OCI-LY3 (cell line): ENCODE results near the gene MARK4.

Experiments
- EZH2phosphoT487 ChIP-seq: fragments of 200-600 bp; shearing (Covaris generic); IDR thresholded peaks from 2 replicates; pipeline ENCODE4 v1.6.1; 2018; ENCODE audit warnings: antibody characterized with exemption, mixed run types, low read depth
- TF ChIP-seq, protein P1 (sequence below): fragments of 200-600, 300-600 bp; sonication (generic); IDR thresholded peaks from 2 replicates; pipeline ENCODE4 v1.5.1; 2014; ENCODE audit warnings: antibody characterized with exemption, low read length, low read depth

DNA sequence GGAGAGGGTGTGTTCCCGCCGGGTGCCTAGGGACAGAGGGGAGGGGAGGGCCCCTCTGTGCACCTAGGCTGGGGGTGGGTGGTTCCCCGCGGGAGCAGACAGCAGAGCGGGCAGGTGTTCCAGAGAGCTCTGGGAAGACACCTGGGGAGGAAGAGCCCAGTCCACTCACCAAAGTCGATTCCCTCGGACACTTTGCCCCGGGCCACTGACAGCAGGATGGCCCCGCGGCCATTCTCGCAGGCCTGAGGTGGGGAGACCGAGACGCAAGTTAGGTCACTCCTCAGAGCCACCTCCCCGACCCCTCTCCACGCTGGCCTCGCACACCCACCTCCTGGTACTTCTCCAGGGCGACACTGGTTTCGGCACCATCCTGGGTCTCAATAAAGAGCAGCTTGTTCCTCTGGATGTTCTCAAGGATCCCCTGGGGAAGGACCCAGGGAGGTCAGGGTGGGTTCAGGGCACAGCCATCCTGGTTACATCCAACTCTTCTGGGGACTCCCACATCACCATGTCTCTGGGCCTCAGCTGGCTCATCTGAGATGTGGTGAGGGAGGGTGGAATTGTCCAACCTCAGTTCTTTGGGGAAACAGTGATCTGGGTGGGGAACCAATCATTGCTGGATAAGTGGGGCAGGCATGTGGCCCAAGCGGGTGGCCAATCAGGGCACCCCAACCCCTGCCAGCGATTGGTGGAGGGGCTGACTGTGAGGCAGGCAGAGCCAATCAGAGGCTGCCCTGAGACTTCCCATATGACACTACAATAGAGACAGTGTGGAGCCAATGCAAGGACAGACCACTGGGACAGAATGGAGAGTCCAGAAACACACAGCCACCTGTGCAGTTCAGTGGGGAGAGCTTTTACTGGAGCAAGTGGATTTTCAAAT lies 102.1 kb downstream of the MARK4 start:
- TF ChIP-seq EZH2phosphoT487: no peak
- TF ChIP-seq, protein P1, sequence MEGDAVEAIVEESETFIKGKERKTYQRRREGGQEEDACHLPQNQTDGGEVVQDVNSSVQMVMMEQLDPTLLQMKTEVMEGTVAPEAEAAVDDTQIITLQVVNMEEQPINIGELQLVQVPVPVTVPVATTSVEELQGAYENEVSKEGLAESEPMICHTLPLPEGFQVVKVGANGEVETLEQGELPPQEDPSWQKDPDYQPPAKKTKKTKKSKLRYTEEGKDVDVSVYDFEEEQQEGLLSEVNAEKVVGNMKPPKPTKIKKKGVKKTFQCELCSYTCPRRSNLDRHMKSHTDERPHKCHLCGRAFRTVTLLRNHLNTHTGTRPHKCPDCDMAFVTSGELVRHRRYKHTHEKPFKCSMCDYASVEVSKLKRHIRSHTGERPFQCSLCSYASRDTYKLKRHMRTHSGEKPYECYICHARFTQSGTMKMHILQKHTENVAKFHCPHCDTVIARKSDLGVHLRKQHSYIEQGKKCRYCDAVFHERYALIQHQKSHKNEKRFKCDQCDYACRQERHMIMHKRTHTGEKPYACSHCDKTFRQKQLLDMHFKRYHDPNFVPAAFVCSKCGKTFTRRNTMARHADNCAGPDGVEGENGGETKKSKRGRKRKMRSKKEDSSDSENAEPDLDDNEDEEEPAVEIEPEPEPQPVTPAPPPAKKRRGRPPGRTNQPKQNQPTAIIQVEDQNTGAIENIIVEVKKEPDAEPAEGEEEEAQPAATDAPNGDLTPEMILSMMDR: no peak
